ENCODE measurements around the gene FOXN3. TPM values are rescaled to one million over a fixed set of nuclear protein-coding genes. Genes with fewer than 3 reads are reported as not detected.

FOXN3 gene
- total RNA-seq, 1 experiment from 2014 or later, result 8.8 TPM

- no peak for ATAC-seq
- H3K4me3 ChIP-seq (ENCODE audit: low read depth in 2 of 2, low read length in 2 of 2), result no peak overlapping the region
- no peak for DNase-seq (ENCODE audit: low read depth, low spot score)
- no TSS peak for BruUV-seq (replicated peaks)
- POLR2A ChIA-PET, result no interaction called here
- no peaks in the 10 kb centered on the region for H3K36me3 ChIP-seq (ENCODE audit: control insufficient read depth, insufficient read depth, low read length)
- in situ Hi-C loops (cut with HindIII; ENCODE audit: low pct_unique_long_range_greater_than_20kb, low sequenced_read_pairs), result no loop called here
- no peak overlapping the region for H3K27ac ChIP-seq (ENCODE audit: low read length)
- H3K27me3 ChIP-seq (ENCODE audit: control insufficient read depth, insufficient read depth, low read length), result no peaks in the 10 kb centered on the region
- no peak for TF ChIP-seq TCF7L2 (IDR thresholded peaks at IDR 0.05; ENCODE audit: low read depth, low read length)
- no peak for TF ChIP-seq SIN3A (IDR thresholded peaks at IDR 0.05; ENCODE audit: borderline replicate concordance, insufficient read depth, low read depth, low read length)
- TF ChIP-seq REST (IDR thresholded peaks at IDR 0.05; ENCODE audit: insufficient read depth in 1 of 2, low read depth in 2 of 2, low read length in 1 of 2), result no peak
- TF ChIP-seq CTCF (IDR thresholded peaks at IDR 0.05), result no peak
- no peak for TF ChIP-seq POLR2AphosphoS5 (IDR thresholded peaks at IDR 0.05; ENCODE audit: low read depth, low read length)
- H3K4me1 ChIP-seq (ENCODE audit: control insufficient read depth, insufficient read depth, low read length), result no peaks in the 10 kb centered on the region; the same call in 1 of the 2 replicates
- CTCF ChIA-PET, result no interaction called here
- H3K9me3 ChIP-seq (ENCODE audit: control insufficient read depth, insufficient read depth, low read depth, low read length), result no peaks in the 10 kb centered on the region
- intact Hi-C loops (cut with micrococcal nuclease; ENCODE audit: unreplicated experiment), result no loop called here
These were observed 65.3 kb downstream of the FOXN3 start for GRCh38 chr14:89351516-89352404.

GRCh38 chr14:89351221-89351515 is 65.9 kb downstream of the FOXN3 start:
- no peaks in the 10 kb centered on the region for H3K27me3 ChIP-seq (ENCODE audit: control insufficient read depth, insufficient read depth, low read length)
- ATAC-seq (no peak), DNase-seq (ENCODE audit: low read depth, low spot score) (no peak)
- CTCF ChIA-PET, result no interaction called here
- no peak overlapping the region for H3K4me3 ChIP-seq (ENCODE audit: low read depth in 2 of 2, low read length in 2 of 2)
- in situ Hi-C loops (cut with HindIII; ENCODE audit: low pct_unique_long_range_greater_than_20kb, low sequenced_read_pairs) (no loop called here), intact Hi-C loops (cut with micrococcal nuclease; ENCODE audit: unreplicated experiment) (no loop called here)
- H3K9me3 ChIP-seq (ENCODE audit: control insufficient read depth, insufficient read depth, low read depth, low read length), result no peaks in the 10 kb centered on the region
- H3K4me1 ChIP-seq (ENCODE audit: control insufficient read depth, insufficient read depth, low read length), result no peaks in the 10 kb centered on the region; the same call in 1 of the 2 replicates
- TF ChIP-seq TCF7L2 (IDR thresholded peaks at IDR 0.05; ENCODE audit: low read depth, low read length), result no peak
- TF ChIP-seq CTCF (IDR thresholded peaks at IDR 0.05), result no peak
- no peak for TF ChIP-seq POLR2AphosphoS5 (IDR thresholded peaks at IDR 0.05; ENCODE audit: low read depth, low read length)
- no peak for TF ChIP-seq REST (IDR thresholded peaks at IDR 0.05; ENCODE audit: insufficient read depth in 1 of 2, low read depth in 2 of 2, low read length in 1 of 2)
- TF ChIP-seq SIN3A (IDR thresholded peaks at IDR 0.05; ENCODE audit: borderline replicate concordance, insufficient read depth, low read depth, low read length), result no peak
- no peaks in the 10 kb centered on the region for H3K36me3 ChIP-seq (ENCODE audit: control insufficient read depth, insufficient read depth, low read length)
- no TSS peak for BruUV-seq (replicated peaks)
- POLR2A ChIA-PET, result no interaction called here
- no peak overlapping the region for H3K27ac ChIP-seq (ENCODE audit: low read length)
